ENCODE measurements around the gene TMEM100. TPM values are rescaled to one million over a fixed set of nuclear protein-coding genes. Genes with fewer than 3 reads are reported as not detected.

The TMEM100 gene
- total and polyA plus RNA-seq, 10 of the 15 experiments (the other 5 are each of a cell fraction or from before 2014, with no cell fraction given): not detected

- no peak for TF ChIP-seq SKIL (IDR thresholded peaks at IDR 0.05; ENCODE audit: low read depth, poor library complexity, severe bottlenecking)
- no peak for TF ChIP-seq MEF2B (IDR thresholded peaks at IDR 0.05; ENCODE audit: partially characterized antibody, poor library complexity, severe bottlenecking)
- TF ChIP-seq CHD2 (IDR thresholded peaks at IDR 0.05; ENCODE audit: borderline replicate concordance, low read depth, low read length): no peak
- no peak for TF ChIP-seq E2F8 (IDR thresholded peaks at IDR 0.05; ENCODE audit: low read depth, partially characterized antibody)
- TF ChIP-seq HDAC6 (IDR thresholded peaks at IDR 0.05; ENCODE audit: unreplicated experiment): no peak
- TF ChIP-seq ZSCAN29 (IDR thresholded peaks at IDR 0.05): no peak
These were observed 29.1 kb downstream of the TMEM100 start (continued) for GRCh38 chr17:55693254-55694216.

All from GM12878 (cell line).